GM13977 (cell line): ENCODE measurements around the gene DGKZ.
A peak's percentile ranks its signal among the peaks of the same experiment; 100 is the strongest.
"Not testable (repeated sequence)": the region's sequence is repeated elsewhere in the genome, so short reads cannot be mapped to it uniquely, and the experiment has no call there.

Source experiments
- DNase-seq: peaks from one replicate; pipeline ENCODE4 v3.0.0; 2012; ENCODE audit warnings: low spot score
- CTCF ChIP-seq: IDR thresholded peaks from 2 replicates; pipeline ENCODE4 v1.5.1; 2012; ENCODE audit warnings: mild to moderate bottlenecking, control low read depth; ENCODE audit not compliant: insufficient read depth; ENCODE audit errors: extremely low read depth, missing control alignments
- in situ Hi-C: fragments of 300-500 bp; cut with MboI; formaldehyde crosslinking; loops from one replicate; pipeline ENCODE4 v1.12.0; 2022; ENCODE audit warnings: low sequenced_read_pairs, low pct_unique_long_range_greater_than_20kb, mixed read lengths, inconsistent platforms; ENCODE audit not compliant: unreplicated experiment

Gene DGKZ

GRCh38 chr11:46346886-46347636, at the start of gene DGKZ:
DGKZ (plus strand) TSS chr11:46347463; CDS start chr11:46347660, 197 bp downstream.
- DNase-seq = peak; percentile 95
- peak; percentile 96 for TF ChIP-seq CTCF
- in situ Hi-C loops = no loop called here

GRCh38 chr11:46298699-46299433, 48.4 kb upstream of the DGKZ start:
- no peak for DNase-seq
- in situ Hi-C loops = no loop called here
- TF ChIP-seq CTCF = no peak

- in situ Hi-C loops = no loop called here
- no peak for DNase-seq
- TF ChIP-seq CTCF = no peak
Observed at GRCh38 chr11:46299451-46299961, 47.8 kb upstream of the DGKZ start.

GRCh38 chr11:46300270-46300669, 47.0 kb upstream of the DGKZ start:
- in situ Hi-C loops = no loop called here
- DNase-seq = no peak
- no peak for TF ChIP-seq CTCF

- peak; percentile 64 for DNase-seq
- no peak for TF ChIP-seq CTCF
- in situ Hi-C loops = no loop called here
Observed at GRCh38 chr11:46302866-46303265, 44.4 kb upstream of the DGKZ start.

- in situ Hi-C loops, DNase-seq: not testable (repeated sequence)
Observed at GRCh38 chr11:46304036-46304435, 43.2 kb upstream of the DGKZ start.
